Measurements from ENCODE around the gene CFAP74. TPM values are rescaled to one million over a fixed set of nuclear protein-coding genes. Genes with fewer than 3 reads are reported as not detected.

Gene CFAP74
- total and polyA plus RNA-seq, 2 of the 13 experiments (the other 11 are each of a cell fraction or from before 2014, with no cell fraction given) = 0.27 to 0.62 TPM

DNA sequence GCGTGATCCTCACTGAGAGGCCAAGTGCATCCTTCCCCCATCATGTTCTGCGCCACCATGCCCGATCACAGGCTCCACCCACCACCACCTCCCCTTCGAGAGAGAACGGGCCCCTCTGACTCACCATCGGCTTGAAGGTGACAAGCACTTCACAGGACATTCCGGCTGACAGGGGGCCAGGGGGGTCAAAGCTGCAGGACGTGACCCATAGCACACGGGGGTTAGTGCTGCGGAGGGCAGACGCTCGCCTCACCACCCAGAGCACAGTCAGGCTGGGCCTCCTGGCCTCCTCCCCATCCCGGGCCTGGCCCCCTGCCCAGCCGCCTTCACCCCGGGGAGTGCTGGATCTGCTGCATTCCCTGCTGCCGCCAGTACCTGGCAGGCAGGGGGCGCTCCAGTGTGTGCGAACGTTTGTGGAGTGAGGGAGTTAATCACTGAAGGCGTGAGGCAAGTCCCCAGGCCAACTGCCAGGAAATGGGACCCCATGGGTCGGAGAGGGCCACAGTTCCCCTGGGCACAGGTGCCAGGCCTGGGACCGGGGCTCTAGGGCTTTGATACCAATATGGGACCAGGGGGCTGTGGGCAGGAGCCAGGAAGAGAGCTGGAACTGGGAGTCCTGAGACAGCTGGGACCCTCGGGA is 43.6 kb downstream of the CFAP74 start (continued):
- TF ChIP-seq FOXA3 (CRISPR knock-in tag; IDR thresholded peaks at IDR 0.05) (no peak), SKI (IDR thresholded peaks at IDR 0.05; ENCODE audit: partially characterized antibody) (peak; percentile 74), EED (CRISPR knock-in tag; IDR thresholded peaks at IDR 0.05) (no peak), TAF15 (IDR thresholded peaks at IDR 0.05; ENCODE audit: low read depth, low read length, poor library complexity, severe bottlenecking) (no peak), ZBTB7B (CRISPR knock-in tag; IDR thresholded peaks at IDR 0.05) (0 out of 2 replicates have a peak, but pooled peaks have one; percentile 47), SRSF9 (IDR thresholded peaks at IDR 0.05; ENCODE audit: borderline replicate concordance, insufficient read depth, low read depth, low read length, poor library complexity, severe bottlenecking) (no peak), KDM1A (CRISPR knock-in tag; IDR thresholded peaks at IDR 0.05) (0 out of 2 replicates have a peak, but pooled peaks have one; percentile 52), NFKB2 (CRISPR knock-in tag; IDR thresholded peaks at IDR 0.05; ENCODE audit: borderline replicate concordance) (peak; percentile 74; the same call in 1 of the 2 replicates), NR2C2 (CRISPR knock-in tag; IDR thresholded peaks at IDR 0.05; ENCODE audit: borderline replicate concordance) (peak; percentile 46; the same call in 1 of the 2 replicates), NR2F1 (CRISPR knock-in tag; IDR thresholded peaks at IDR 0.05) (peak; percentile 76 to 88), ZNF180 (CRISPR knock-in tag; IDR thresholded peaks at IDR 0.05; ENCODE audit: borderline replicate concordance, low read depth) (0 out of 2 replicates have a peak, but pooled peaks have one; percentile 34), NFYC (CRISPR knock-in tag; IDR thresholded peaks at IDR 0.05) (no peak), ONECUT2 (CRISPR knock-in tag; IDR thresholded peaks at IDR 0.05) (no peak), ZFP36 (IDR thresholded peaks at IDR 0.05; ENCODE audit: borderline replicate concordance, low read depth, low read length, partially characterized antibody) (no peak), ZSCAN21 (CRISPR knock-in tag; IDR thresholded peaks at IDR 0.05; ENCODE audit: borderline replicate concordance) (peak; percentile 73; the same call in 1 of the 2 replicates)
- TF ChIP-seq, protein P1, sequence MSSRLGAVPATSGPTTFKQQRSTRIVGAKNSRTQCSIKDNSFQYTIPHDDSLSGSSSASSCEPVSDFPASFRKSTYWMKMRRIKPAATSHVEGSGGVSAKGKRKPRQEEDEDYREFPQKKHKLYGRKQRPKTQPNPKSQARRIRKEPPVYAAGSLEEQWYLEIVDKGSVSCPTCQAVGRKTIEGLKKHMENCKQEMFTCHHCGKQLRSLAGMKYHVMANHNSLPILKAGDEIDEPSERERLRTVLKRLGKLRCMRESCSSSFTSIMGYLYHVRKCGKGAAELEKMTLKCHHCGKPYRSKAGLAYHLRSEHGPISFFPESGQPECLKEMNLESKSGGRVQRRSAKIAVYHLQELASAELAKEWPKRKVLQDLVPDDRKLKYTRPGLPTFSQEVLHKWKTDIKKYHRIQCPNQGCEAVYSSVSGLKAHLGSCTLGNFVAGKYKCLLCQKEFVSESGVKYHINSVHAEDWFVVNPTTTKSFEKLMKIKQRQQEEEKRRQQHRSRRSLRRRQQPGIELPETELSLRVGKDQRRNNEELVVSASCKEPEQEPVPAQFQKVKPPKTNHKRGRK (CRISPR knock-in tag; IDR thresholded peaks at IDR 0.05) = 0 out of 2 replicates have a peak, but pooled peaks have one; percentile 30
- TF ChIP-seq, protein P2, sequence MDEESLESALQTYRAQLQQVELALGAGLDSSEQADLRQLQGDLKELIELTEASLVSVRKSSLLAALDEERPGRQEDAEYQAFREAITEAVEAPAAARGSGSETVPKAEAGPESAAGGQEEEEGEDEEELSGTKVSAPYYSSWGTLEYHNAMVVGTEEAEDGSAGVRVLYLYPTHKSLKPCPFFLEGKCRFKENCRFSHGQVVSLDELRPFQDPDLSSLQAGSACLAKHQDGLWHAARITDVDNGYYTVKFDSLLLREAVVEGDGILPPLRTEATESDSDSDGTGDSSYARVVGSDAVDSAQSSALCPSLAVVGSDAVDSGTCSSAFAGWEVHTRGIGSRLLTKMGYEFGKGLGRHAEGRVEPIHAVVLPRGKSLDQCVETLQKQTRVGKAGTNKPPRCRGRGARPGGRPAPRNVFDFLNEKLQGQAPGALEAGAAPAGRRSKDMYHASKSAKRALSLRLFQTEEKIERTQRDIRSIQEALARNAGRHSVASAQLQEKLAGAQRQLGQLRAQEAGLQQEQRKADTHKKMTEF (CRISPR knock-in tag; IDR thresholded peaks at IDR 0.05) = peak; percentile 78; the same call in 1 of the 2 replicates
- TF ChIP-seq, protein P3, sequence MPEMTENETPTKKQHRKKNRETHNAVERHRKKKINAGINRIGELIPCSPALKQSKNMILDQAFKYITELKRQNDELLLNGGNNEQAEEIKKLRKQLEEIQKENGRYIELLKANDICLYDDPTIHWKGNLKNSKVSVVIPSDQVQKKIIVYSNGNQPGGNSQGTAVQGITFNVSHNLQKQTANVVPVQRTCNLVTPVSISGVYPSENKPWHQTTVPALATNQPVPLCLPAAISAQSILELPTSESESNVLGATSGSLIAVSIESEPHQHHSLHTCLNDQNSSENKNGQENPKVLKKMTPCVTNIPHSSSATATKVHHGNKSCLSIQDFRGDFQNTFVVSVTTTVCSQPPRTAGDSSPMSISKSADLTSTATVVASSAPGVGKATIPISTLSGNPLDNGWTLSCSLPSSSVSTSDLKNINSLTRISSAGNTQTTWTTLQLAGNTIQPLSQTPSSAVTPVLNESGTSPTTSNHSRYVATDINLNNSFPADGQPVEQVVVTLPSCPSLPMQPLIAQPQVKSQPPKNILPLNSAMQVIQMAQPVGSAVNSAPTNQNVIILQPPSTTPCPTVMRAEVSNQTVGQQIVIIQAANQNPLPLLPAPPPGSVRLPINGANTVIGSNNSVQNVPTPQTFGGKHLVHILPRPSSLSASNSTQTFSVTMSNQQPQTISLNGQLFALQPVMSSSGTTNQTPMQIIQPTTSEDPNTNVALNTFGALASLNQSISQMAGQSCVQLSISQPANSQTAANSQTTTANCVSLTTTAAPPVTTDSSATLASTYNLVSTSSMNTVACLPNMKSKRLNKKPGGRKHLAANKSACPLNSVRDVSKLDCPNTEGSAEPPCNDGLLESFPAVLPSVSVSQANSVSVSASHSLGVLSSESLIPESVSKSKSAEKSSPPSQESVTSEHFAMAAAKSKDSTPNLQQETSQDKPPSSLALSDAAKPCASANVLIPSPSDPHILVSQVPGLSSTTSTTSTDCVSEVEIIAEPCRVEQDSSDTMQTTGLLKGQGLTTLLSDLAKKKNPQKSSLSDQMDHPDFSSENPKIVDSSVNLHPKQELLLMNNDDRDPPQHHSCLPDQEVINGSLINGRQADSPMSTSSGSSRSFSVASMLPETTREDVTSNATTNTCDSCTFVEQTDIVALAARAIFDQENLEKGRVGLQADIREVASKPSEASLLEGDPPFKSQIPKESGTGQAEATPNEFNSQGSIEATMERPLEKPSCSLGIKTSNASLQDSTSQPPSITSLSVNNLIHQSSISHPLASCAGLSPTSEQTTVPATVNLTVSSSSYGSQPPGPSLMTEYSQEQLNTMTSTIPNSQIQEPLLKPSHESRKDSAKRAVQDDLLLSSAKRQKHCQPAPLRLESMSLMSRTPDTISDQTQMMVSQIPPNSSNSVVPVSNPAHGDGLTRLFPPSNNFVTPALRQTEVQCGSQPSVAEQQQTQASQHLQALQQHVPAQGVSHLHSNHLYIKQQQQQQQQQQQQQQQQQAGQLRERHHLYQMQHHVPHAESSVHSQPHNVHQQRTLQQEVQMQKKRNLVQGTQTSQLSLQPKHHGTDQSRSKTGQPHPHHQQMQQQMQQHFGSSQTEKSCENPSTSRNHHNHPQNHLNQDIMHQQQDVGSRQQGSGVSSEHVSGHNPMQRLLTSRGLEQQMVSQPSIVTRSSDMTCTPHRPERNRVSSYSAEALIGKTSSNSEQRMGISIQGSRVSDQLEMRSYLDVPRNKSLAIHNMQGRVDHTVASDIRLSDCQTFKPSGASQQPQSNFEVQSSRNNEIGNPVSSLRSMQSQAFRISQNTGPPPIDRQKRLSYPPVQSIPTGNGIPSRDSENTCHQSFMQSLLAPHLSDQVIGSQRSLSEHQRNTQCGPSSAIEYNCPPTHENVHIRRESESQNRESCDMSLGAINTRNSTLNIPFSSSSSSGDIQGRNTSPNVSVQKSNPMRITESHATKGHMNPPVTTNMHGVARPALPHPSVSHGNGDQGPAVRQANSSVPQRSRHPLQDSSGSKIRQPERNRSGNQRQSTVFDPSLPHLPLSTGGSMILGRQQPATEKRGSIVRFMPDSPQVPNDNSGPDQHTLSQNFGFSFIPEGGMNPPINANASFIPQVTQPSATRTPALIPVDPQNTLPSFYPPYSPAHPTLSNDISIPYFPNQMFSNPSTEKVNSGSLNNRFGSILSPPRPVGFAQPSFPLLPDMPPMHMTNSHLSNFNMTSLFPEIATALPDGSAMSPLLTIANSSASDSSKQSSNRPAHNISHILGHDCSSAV (CRISPR knock-in tag; IDR thresholded peaks at IDR 0.05; ENCODE audit: borderline replicate concordance) = no peak

All from HepG2 (cell line).